SW480 (cell line): Measurements from ENCODE around the gene KCNQ2.
A peak's percentile ranks its signal among the peaks of the same experiment; 100 is the strongest.
"Not testable (repeated sequence)": the region's sequence is repeated elsewhere in the genome, so short reads cannot be mapped to it uniquely, and the experiment has no call there.

Source experiments
- DNase-seq: peaks from one replicate; pipeline ENCODE4 v3.0.0-alpha.2; 2016; ENCODE audit warnings: low spot score

The KCNQ2 gene

DNA sequence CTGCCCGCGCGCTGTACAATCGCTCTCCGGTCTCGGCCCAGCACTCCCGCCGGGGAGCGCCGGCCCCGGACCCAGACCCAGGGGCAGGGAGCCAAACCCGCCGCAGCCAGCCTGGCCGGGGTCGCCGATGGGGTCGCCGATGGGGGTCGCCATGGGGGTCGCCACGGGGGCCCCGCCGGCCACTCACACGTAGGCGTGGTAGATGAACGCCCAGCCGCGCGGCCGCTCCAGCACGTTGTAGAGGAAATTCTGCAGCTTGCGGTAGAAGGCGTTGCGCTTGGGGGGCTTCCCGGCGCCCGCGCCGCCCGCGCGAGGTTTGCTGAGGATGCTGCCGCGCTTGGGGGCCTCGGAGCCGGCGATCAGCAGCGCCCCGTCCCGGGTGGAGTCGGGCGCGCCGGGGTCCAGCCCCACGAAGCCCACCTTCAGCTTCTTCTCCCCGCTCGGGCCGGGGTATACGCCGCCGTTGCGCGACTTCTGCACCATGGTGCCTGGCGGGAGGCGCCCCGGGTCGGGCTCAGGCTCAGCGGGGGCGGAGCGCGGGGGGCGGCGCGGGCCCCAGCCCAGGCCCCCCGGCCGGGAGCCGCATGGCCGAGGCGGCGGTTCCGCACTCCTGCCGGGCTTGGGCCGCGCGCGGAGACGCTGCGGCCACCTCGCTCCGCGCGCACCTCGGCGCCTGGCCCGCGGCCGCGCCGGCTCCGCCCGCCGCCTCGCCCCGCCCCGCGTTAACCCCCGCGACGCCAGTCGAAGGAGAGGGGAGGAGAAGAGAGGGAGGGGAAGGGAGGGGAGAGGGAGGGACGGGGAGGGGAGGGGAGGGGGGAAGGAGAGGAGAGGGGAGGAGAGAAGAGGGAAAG is at the start of gene KCNQ2:
Gene KCNQ2, minus strand, starts transcription at position 675 of the 851 bp plus-strand sequence. Its CDS starts 192 bp downstream, at position 483.
- no peak for DNase-seq

DNA sequence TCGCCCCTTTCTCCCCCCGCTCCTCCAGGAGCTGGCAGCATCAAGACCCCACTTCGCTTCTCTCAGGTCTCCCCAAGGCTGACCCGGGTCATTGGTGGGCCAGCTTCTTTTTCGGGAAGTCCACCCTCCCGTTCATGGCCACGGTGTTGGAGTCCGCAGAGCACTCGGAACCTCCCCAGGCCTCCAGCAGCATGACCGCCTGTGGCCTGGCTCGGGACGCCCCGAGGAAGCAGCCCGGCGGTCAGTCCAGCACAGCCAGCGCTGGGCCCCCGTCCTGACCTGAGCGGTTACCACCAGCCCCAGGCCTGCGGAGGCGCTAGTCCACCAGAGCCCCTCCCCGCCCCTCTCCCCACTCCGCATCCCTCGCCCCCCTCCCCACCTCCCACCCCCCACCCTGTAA is 49.1 kb upstream of the KCNQ2 start:
- DNase-seq, result no peak

DNA sequence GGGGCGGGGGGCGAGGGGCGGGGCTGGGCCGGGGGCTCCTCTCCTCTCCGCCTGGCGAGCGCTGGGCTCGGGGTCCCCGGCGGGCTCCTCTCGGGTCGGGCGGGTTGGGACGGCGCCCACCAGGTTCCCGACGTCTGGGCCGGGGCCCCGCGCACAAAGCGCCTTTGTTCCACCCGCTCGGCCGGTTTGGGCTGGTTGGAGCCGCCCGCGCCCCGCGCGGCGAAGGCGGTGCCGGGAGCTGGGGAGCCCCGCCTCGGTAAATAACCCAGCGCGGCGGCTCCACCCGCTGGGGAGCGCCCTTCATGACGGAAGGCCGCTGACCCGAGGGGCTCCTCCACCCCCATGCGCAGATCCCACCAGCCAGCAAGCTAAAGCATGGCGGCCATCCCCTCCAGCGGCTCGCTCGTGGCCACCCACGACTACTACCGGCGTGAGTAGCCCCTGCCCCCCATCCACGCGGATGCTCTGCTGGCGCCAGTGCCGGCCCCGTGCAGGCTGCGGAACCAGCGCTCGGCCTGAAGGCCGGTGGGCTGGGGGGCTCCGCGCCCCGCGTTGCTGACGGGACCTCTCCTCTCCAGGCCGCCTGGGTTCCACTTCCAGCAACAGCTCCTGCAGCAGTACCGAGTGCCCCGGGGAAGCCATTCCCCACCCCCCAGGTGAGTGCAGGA is 48.6 kb upstream of the KCNQ2 start:
- peak; percentile 83 for DNase-seq

DNA sequence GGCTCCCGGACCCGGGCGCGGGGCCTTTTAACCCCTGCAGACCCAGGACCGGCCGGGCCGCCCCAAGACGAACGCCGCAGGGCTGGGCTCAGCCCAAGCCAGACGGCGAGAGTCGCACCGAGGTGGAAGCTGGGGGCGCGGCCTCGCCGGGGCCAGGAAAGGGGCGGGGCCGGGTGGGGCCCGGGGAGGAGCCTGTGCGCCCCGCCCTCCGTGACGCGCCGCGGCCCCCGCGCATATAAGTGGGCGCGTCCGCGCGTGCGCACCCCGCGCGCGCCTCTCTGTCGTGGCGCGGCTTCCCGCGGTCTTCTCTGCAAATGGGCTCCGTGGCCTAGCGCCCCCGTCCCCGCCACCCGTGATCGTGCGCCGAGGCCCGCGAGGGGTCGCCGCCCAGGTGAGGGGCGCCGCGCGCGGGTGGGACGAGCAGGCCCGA is 48.1 kb upstream of the KCNQ2 start, which contains the start of gene PPDPF:
Gene PPDPF, plus strand, starts transcription at position 262 of the 430 bp plus-strand sequence. CDS start 544 bp downstream, outside the sequence.
- peak; percentile 83 for DNase-seq

DNA sequence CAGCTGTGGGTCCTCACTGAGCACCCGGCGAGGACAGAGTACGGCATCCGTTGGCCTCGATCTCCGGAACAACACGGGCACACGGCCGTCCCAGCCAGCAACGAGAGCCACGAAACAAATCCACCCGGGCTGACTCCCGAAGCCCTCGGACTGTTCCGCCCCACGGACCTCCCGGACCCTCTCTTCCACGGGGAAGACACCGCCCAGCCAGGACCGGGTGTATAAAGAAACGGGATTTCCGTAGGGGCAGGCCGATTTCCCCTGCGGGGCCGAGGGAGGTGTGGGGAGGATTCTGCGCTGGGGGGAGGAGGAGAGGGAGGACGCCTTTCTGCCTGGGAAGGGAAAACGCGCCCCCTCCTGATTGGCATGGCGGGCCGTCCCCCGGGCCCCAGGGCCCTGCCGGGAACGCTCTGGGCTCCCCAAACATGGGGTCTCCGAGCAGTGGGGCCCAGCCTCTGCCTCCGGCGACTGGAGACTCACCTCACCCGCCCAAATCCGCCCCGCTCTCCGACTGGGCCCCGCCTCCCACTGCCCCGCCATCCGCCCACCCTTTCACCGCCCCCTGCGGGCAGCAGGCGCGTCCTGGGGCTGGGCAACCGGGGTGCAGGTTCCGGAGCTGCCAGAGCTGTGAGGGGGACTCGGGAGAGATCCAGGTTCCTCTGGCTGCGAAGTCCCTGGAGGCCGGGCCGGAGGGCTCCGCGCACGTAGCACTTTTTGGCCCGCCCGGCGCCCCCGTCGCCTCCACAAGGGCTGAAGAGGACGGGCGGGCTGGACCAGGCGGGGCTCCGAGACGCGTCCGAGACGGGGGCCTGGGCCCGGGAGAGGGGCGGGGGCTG is 47.4 kb upstream of the KCNQ2 start:
- DNase-seq, result peak; percentile 79

DNA sequence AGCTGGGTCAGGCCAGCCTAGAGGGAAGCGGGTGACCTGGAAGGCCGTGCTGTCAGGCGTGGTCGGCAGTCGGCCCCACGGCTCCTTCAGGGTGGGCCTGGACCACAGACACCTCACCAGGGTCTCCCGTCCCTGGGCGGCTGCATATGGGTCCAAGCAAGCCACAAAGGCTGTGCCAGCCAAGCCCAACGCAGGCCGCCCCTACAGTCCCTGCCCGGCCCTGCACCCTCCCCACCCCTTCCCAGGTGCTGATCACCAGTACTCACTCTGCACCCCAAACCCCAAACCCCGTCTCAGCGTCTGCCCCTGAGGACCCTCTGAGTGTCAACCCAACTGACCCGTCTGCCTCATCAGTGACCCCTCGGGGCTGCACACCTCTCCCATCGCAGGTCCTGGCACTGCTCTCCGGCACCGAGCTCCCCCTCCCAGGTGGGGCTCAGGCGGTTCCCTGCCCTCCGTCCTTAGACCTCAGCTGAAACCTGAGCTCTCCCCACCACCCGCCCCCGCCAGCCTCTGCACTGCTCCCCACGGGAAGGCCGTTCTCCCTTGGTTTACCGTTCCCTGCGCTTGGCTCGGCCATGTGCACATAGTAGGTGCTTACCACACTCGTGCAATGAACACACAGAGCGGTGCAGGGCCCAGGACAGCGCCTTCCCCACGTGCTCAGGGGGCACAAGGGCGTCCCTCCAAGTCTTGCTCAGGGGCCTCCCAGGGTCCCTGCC is 46.7 kb upstream of the KCNQ2 start:
- DNase-seq, result no peak

DNA sequence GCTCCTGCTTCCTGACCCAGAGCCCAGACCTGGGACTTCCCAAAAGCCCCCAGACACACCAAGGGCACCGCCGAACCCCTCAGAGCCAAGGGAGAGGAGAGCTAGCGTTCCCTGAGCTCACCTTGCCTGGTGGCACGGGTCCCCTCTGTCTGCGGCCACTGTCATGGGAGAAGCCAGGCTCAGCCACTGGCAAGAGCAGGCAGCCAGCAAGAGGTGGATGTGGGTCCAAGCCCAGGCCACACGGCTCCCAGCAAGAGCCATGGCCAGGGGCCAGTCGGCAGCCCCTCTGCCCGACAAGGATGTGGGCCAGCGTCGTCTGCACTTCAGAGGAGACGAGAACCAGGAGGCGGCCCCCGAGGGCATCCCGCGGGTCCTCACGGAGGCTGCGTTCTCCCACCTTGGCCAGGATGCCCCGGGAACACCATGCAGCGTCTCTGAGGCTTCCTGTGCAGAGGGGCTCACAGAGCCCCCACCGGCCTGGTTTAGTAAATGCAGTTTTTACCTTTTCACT is 46.0 kb upstream of the KCNQ2 start:
- no peak for DNase-seq

DNA sequence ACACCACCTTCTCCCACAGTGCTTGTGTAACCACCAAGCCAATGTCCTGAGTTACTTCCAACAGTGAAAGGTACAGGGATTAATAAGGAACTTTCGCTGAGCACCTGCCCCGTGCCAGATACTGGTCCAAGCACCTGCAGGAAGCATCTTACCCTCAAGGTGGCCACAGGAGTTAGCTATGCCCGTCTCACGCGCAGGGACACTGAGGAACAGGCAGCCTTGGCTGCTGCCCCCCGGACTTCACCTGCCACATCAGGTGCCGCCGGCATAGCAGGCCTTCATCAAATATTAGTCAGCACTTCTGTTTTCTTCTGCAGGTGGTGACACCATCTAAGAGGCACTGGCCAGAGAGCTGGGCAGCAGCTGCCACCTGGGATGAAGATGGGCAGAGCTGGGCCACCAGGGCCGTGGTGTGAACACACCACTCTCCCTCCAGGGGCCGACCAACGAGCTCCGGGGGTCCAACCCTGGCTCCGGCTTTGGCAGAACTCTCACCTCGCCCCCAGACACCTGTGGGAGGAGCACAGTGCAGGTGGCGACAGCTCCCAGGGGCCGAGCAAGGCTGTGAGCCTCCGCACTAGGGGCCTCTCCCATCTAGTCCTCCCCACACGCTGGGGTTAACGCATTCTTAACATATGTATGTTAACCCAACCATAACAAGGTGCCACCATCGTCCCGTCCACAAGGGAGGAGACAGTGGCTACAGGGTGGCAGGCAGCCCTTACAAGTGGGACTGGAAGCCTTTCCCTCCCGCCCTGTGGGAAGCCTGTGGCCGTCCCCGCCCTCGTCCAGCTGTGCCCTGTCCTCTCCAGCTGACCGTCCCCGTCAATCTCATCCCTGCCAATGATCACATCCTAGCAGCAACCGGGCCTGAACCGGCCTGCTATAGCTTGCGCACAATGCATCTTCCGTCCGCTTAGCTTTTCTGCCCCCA is 45.2 kb upstream of the KCNQ2 start:
- DNase-seq, result no peak

DNA sequence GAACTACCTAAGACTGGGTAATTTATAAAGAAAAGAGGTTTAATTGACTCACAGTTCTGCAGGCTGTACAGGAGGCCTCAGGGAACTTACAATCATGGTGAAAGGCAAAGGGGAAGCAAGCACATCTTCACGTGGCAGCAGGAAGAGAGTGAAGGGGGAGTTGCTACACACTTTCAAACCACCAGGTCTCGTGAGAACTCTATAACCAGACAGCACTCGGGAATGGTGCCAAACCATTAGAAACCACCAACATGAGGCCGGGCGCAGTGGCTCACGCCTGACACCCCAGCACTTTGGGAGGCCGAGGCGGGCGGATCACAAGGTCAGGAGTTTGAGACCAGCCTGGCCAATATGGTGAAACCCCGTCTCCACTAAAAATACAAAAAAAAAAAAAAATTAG is 42.1 kb upstream of the KCNQ2 start:
- not testable (repeated sequence) for DNase-seq

DNA sequence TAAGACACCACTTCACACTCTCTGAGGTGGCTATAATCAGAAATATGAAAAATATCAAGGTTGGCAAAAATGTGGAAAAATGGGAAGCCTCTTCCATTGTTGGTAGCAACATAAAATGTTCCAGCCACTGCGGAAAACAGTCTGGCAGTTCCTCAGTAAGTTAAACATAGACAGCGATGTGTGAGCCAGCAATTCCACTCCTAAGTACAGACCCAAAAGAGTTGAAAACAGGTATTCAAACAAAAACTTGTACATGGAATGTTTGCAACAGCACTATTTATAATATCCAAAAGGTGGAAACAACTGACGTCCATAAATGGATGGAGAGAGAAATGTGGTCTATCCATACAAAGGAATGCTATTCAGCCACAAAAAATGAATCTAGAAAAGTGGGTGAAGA is 40.8 kb upstream of the KCNQ2 start:
- no peak for DNase-seq

DNA sequence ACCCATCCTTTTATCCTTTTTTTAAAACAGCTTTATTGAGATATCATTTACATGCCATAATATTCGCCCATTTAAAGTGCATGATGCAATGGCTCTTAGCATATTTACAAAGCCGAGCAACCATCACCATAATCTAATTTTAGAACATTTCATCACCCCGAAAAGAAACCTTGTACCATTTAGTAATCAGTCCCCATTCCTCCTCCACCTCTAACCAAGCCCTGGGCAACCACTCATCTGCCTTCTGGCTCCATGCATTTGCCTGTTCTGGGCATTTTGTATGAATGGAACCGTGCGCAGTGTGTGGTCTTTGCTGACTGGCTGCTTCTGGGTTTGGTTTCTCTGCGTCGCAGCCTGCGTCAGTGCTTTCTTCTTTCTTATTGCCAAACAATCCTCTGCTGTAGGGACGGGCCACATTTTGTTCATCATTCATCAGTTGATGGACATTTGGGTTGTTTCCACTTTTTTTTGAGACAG is 36.7 kb upstream of the KCNQ2 start:
- no peak for DNase-seq

DNA sequence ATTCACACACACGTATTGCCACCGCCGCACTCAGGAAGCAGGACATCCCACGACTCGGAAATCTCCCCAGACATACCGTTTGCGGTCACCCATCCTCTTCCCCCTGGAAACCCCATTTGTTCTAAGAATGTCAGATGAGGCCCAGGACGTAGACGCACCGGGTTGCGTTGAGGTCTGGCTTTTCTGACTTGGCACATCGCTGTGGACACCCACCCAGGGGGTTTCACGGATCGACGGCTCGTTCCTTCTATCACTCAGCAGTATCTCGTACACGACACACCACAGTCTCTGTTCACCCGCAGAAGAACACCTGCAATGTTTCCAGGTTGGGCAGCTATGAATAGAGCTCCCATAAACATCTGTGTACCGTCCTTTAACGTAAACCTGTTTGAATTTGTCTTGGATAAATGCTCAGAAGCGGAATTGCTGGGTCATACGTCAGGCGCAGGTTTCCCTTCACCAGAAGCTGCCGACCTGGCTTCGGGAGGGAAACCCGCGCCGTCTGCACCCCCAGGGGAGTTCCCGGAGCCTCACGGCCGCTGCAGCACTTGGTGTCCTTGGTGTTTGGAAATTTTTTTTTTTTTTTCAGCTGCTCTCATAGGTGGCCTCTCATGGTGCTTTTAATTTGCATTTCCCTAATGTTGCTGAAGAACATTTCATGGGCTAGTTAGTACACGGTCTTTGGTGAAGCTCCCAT is 35.8 kb upstream of the KCNQ2 start:
- no peak for DNase-seq

DNA sequence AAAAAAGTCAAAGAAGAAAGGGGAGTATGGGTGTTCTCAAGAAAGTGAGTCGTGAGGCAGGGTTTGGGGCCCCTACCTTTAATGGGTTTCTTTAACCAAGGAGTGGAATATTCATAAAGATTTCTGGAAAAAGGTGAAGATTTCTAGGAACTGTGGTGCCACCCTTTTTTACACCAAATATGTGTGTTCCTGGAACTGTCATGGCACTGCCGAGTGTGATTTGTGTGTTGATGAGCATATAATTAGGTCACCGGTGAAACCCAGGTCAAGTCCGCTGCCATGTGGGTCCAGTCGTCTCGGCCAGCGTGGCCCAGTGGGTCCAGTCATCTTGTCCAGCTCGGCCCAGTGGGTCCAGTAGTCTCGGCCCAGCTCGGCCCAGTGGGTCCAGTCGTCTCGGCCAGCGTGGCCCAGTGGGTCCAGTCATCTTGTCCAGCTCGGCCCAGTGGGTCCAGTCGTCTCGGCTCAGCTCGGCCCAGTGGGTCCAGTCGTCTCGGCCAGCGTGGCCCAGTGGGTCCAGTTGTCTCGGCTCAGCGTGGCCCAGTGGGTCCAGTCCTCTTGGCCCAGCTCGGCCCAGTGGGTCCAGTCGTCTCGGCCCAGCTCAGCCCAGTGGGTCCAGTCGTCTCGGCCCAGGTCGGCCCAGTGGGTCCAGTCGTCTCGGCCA is 34.8 kb upstream of the KCNQ2 start:
- no peak for DNase-seq

DNA sequence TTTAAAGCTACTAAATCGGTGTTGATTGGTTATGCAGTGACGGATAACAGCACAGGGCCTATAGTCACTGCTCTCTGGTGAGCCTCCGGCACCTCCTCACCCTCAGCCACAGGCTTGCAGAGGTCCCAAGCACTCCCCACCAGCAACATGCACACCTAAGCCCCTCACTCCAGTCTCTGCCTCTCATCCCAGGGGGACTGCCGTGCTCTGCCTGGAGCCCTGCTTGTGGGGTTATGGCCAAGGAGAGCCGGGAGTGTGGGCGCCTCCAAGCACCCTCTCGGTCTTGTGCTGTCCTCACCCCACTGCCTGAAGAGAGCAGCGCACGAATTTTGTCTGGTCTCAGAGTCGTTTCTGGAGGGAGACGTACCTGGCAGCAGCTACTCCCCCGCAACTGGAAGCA is 33.3 kb upstream of the KCNQ2 start:
- no peak for DNase-seq

DNA sequence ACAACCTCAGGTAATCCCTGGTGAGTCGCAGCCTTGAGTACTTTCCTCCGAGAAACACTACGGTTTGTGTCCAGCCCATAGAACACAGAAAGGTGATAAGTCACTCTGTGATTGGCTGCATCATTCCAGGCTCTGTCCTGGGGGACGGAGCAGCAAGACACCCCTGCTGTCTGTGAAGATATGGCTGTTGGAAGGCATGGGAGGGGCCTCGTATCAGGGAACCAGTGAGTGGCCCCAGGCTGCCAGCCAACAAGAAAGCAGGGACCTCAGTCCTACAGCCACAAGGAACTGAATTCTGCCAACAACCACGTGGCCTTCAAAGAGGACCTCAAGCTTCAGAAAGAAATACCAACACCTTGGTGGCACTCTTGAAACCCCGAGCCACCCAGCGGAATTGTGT is 32.8 kb upstream of the KCNQ2 start:
- no peak for DNase-seq

DNA sequence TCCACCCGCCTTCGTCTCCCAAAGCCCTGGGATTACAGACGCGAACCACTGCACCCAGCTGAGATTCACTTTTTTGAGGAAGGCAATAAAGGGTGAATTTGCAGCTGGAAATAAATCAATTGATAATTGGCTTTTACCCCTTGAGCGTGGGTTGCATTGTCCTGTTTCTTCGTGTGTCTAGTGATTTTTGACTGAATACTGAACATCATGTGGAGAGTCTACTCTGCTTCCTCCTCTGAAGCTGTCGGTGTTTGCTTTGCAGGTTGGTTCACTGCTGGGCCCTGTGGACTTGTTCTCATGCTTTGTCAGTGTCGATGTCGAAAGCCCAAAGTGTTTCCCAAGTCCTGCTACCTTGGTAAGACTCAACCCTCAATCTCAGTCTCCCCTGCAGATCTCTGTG is 32.2 kb upstream of the KCNQ2 start:
- no peak for DNase-seq

DNA sequence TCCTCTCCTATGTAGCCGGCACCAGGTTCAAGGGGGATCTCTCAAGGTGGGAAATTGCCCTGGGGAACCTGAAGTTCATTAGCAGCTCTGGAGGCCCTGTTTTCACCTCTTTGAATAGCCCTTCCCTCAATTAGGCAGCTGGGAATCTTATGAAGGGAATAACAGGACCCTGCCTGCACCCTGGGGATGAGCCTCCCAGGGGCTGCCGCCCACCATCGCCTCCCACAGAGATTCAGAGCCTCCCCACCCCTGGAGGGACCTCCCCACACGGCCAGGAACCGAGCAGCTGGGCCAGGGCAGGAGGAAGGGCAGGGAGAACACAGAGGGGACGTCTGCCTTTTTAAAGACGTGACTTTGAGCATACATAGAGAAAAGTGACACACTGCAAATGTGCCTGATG is 31.1 kb upstream of the KCNQ2 start:
- no peak for DNase-seq

DNA sequence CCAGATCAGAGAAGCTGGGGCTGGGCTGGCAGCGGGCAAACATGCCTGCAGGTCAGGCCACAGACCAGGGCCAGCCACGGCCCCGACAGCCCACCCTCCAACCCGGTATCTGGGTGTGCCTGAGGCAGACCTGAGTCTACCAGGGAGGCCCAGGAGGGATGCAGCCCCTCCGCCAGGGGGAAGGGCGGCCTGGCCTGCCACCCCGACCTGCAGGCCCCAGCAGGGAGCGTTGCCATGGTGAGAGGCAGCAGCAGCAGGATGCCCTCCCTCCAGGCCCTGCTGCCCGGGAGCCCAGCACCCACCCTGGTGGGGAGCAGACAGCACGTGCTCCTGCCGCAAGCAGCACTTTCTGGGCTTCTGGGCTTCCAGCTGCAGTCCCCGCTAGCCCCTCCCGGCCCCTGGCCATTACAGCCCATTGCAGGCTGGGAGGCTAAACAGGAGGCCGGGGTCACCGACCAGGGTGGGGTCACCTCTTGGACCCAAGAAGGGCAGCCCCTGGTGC is 30.3 kb upstream of the KCNQ2 start:
- DNase-seq, result no peak
